ENCODE results near the gene TOP2A.

Gene TOP2A

GRCh38 chr17:40450175-40450574, 32.5 kb upstream of the TOP2A start:
- H3K4me3 ChIP-seq (ENCODE audit: insufficient read length, low read depth), result no peak overlapping the region
- TF ChIP-seq ZNF274 (IDR thresholded peaks at IDR 0.05; ENCODE audit: low read depth, low read length) (no peak), YY1 (IDR thresholded peaks at IDR 0.05; ENCODE audit: insufficient read depth, insufficient read length) (no peak), SUZ12 (IDR thresholded peaks at IDR 0.05; ENCODE audit: extremely low read depth, insufficient read depth, insufficient read length) (no peak)
- DNase-seq (ENCODE audit: low read depth, low spot score), result no peak
- peaks cover 18% of the 10 kb centered on the region for H3K4me1 ChIP-seq (ENCODE audit: insufficient read depth, insufficient read length)
- H3K9me3 ChIP-seq (ENCODE audit: insufficient read depth, low read length), result no peaks in the 10 kb centered on the region
- peaks cover 60% of the 10 kb centered on the region for H3K36me3 ChIP-seq (ENCODE audit: insufficient read depth, insufficient read length, low read length)
- H3K27me3 ChIP-seq (ENCODE audit: insufficient read depth, insufficient read length), result no peaks in the 10 kb centered on the region
- no peak overlapping the region for H3K9ac ChIP-seq (ENCODE audit: insufficient read length, low read depth)

GRCh38 chr17:40448639-40449261, 31.1 kb upstream of the TOP2A start:
- Histone ChIP-seq H3K27me3 (ENCODE audit: insufficient read depth, insufficient read length) (no peaks in the 10 kb centered on the region), H3K4me3 (ENCODE audit: insufficient read length, low read depth) (no peak overlapping the region), H3K4me1 (ENCODE audit: insufficient read depth, insufficient read length) (peaks cover 17% of the 10 kb centered on the region), H3K9ac (ENCODE audit: insufficient read length, low read depth) (no peak overlapping the region), H3K9me3 (ENCODE audit: insufficient read depth, low read length) (no peaks in the 10 kb centered on the region), H3K36me3 (ENCODE audit: insufficient read depth, insufficient read length, low read length) (peaks cover 46% of the 10 kb centered on the region)
- TF ChIP-seq ZNF274 (IDR thresholded peaks at IDR 0.05; ENCODE audit: low read depth, low read length) (no peak), SUZ12 (IDR thresholded peaks at IDR 0.05; ENCODE audit: extremely low read depth, insufficient read depth, insufficient read length) (no peak), YY1 (IDR thresholded peaks at IDR 0.05; ENCODE audit: insufficient read depth, insufficient read length) (no peak)
- no peak for DNase-seq (ENCODE audit: low read depth, low spot score)

DNA sequence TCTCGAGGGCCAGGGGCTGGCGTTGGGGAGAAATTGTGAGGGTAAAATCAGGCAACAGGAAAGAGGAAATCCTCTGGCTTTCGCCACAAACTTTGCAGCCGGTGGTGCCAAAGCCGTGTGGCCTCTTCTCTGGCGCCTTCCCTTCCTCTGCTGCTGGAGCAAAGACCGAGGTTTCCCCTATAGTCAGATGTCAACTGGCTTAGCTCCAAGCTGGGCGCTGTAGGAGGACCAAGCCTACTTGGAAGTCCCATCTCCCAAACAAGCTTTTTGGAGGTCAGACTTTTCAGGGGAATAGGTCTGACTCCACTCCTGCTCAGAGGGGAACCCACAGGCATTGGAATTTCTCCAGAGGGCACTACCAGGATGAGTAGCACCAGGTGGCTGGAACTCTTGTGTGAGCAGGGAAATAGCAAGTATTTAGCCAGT, 30.5 kb upstream of the TOP2A start:
- Histone ChIP-seq H3K9me3 (ENCODE audit: insufficient read depth, low read length) (no peaks in the 10 kb centered on the region), H3K4me1 (ENCODE audit: insufficient read depth, insufficient read length) (peaks cover 17% of the 10 kb centered on the region), H3K9ac (ENCODE audit: insufficient read length, low read depth) (no peak overlapping the region), H3K36me3 (ENCODE audit: insufficient read depth, insufficient read length, low read length) (peaks cover 41% of the 10 kb centered on the region), H3K27me3 (ENCODE audit: insufficient read depth, insufficient read length) (no peaks in the 10 kb centered on the region), H3K4me3 (ENCODE audit: insufficient read length, low read depth) (no peak overlapping the region)
- TF ChIP-seq YY1 (IDR thresholded peaks at IDR 0.05; ENCODE audit: insufficient read depth, insufficient read length) (no peak), SUZ12 (IDR thresholded peaks at IDR 0.05; ENCODE audit: extremely low read depth, insufficient read depth, insufficient read length) (no peak), ZNF274 (IDR thresholded peaks at IDR 0.05; ENCODE audit: low read depth, low read length) (no peak)
- DNase-seq (ENCODE audit: low read depth, low spot score), result no peak

- H3K27me3 ChIP-seq (ENCODE audit: insufficient read depth, insufficient read length), result no peaks in the 10 kb centered on the region
- H3K4me1 ChIP-seq (ENCODE audit: insufficient read depth, insufficient read length), result peaks cover 17% of the 10 kb centered on the region
- DNase-seq (ENCODE audit: low read depth, low spot score), result no peak
- no peak overlapping the region for H3K9ac ChIP-seq (ENCODE audit: insufficient read length, low read depth)
- no peaks in the 10 kb centered on the region for H3K9me3 ChIP-seq (ENCODE audit: insufficient read depth, low read length)
- no peak overlapping the region for H3K4me3 ChIP-seq (ENCODE audit: insufficient read length, low read depth)
- peaks cover 37% of the 10 kb centered on the region for H3K36me3 ChIP-seq (ENCODE audit: insufficient read depth, insufficient read length, low read length)
- TF ChIP-seq SUZ12 (IDR thresholded peaks at IDR 0.05; ENCODE audit: extremely low read depth, insufficient read depth, insufficient read length) (no peak), YY1 (IDR thresholded peaks at IDR 0.05; ENCODE audit: insufficient read depth, insufficient read length) (no peak), ZNF274 (IDR thresholded peaks at IDR 0.05; ENCODE audit: low read depth, low read length) (no peak)
Observed at GRCh38 chr17:40447806-40448205, 30.1 kb upstream of the TOP2A start.

DNA sequence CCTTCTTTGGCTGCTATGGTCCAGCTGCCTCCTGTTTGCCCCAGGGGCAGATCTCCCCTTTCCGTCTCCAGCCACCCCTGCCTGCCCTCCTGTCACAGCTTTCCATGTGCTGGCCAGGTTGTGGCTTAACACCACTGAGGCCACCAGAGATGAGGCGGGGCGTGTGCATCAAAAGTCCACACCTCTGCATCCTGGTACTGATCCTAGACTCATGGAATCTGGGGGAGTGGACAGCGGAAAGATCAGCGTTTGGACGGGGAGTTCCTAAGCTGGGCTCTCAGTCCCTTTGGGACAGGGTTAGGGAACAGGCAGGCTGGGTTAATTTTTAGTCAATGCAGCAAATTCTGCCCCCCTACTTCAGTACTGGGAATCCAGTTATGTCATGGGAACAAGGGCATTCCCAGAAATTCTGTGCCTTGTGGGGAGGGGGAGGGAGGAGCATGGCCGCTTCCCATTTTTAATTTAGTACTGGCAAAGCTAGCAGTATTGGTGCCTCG, 29.5 kb upstream of the TOP2A start:
- Histone ChIP-seq H3K4me1 (ENCODE audit: insufficient read depth, insufficient read length) (peaks cover 20% of the 10 kb centered on the region), H3K9ac (ENCODE audit: insufficient read length, low read depth) (no peak overlapping the region), H3K9me3 (ENCODE audit: insufficient read depth, low read length) (no peaks in the 10 kb centered on the region), H3K4me3 (ENCODE audit: insufficient read length, low read depth) (no peak overlapping the region), H3K27me3 (ENCODE audit: insufficient read depth, insufficient read length) (no peaks in the 10 kb centered on the region), H3K36me3 (ENCODE audit: insufficient read depth, insufficient read length, low read length) (peaks cover 31% of the 10 kb centered on the region)
- DNase-seq (ENCODE audit: low read depth, low spot score), result no peak
- TF ChIP-seq SUZ12 (IDR thresholded peaks at IDR 0.05; ENCODE audit: extremely low read depth, insufficient read depth, insufficient read length) (no peak), ZNF274 (IDR thresholded peaks at IDR 0.05; ENCODE audit: low read depth, low read length) (no peak), YY1 (IDR thresholded peaks at IDR 0.05; ENCODE audit: insufficient read depth, insufficient read length) (no peak)

DNA sequence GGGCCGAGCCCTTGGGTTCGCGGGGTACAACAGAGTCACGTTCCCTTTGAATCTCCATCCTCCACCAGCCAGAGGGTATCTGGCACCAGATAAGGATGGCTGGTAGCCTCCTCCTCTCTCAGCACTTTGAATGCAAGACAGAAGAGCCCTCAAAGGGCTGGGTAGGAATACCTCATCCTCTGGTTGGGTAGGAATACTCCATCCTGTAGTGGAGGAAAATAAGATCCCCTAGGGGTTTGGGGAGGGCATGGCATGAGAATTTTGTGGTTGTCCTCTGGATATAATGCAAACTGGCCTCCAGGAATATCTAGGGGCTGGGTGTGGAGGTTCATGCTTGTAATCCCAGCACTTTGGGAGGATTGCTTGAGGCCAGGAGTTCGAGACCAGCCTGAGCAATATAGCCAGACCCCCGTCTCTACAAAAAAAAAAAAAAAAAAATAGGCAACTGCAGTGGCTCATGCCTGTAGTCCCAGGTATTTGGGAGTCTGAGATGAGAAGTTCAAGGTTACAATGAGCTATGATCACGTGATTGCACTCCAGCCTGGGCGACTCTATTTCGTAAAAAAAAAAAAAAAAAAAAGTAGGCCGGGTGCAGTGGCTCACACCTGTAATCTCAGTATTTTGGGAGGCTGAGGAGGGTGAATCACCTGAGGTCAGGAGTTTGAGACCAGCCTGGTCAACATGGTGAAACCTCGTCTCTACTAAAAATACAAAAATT, 28.2 kb upstream of the TOP2A start:
- Histone ChIP-seq H3K36me3 (ENCODE audit: insufficient read depth, insufficient read length, low read length) (peaks cover 26% of the 10 kb centered on the region), H3K4me3 (ENCODE audit: insufficient read length, low read depth) (no peak overlapping the region), H3K9me3 (ENCODE audit: insufficient read depth, low read length) (no peaks in the 10 kb centered on the region), H3K9ac (ENCODE audit: insufficient read length, low read depth) (peak overlapping the region; percentile 34), H3K27me3 (ENCODE audit: insufficient read depth, insufficient read length) (no peaks in the 10 kb centered on the region), H3K4me1 (ENCODE audit: insufficient read depth, insufficient read length) (peaks cover 19% of the 10 kb centered on the region)
- no peak for TF ChIP-seq ZNF274 (IDR thresholded peaks at IDR 0.05; ENCODE audit: low read depth, low read length)
- TF ChIP-seq YY1 (IDR thresholded peaks at IDR 0.05; ENCODE audit: insufficient read depth, insufficient read length), result no peak
- TF ChIP-seq SUZ12 (IDR thresholded peaks at IDR 0.05; ENCODE audit: extremely low read depth, insufficient read depth, insufficient read length), result no peak
- DNase-seq (ENCODE audit: low read depth, low spot score), result no peak

All from NT2/D1 (cell line).